Measurements from ENCODE around the gene MYLK. TPM values are rescaled to one million over a fixed set of nuclear protein-coding genes. Genes with fewer than 3 reads are reported as not detected.

Gene MYLK
- polyA plus RNA-seq, 3 donors: 0.35 to 1.3 (median 0.51) TPM

GRCh38 chr3:123657568-123657967 is 226.6 kb downstream of the MYLK start:
- intact Hi-C loops (cut with micrococcal nuclease): no loop called here
- H4K20me1 ChIP-seq (ENCODE audit: insufficient read depth, low read length): no peaks in the 10 kb centered on the region
- Mint-ChIP-seq H3K4me3 (no peak overlapping the region), H3K4me1 (peaks cover 11% of the 10 kb centered on the region), H3K9me3 (peaks cover 0 to 9% (median 6%) of the 10 kb centered on the region in 7 donors), H3K27me3 (ENCODE audit: low read depth in 3 of 3) (peaks cover 3 to 6% (median 4%) of the 10 kb centered on the region in 3 donors), H3K36me3 (no peaks in the 10 kb centered on the region), H3K27ac (no peak overlapping the region)
- no peak for TF ChIP-seq CTCF (IDR thresholded peaks at IDR 0.05)
- H3K36me3 ChIP-seq (replicated peaks in 1 of 2; ENCODE audit: control insufficient read depth in 1 of 2, insufficient read depth in 2 of 2, low read length in 2 of 2): no peaks in the 10 kb centered on the region
- H3K4me1 ChIP-seq (ENCODE audit: control insufficient read depth in 1 of 2, insufficient read depth in 2 of 2, low read length in 2 of 2): peaks cover 0 to 4% of the 10 kb centered on the region in 2 donors
- no peaks in the 10 kb centered on the region for H3K79me2 ChIP-seq (ENCODE audit: insufficient read depth, low read length)
- H3K27me3 ChIP-seq (ENCODE audit: control insufficient read depth in 2 of 2, insufficient read depth in 2 of 2, low read length in 2 of 2): no peaks in the 10 kb centered on the region
- H2AFZ ChIP-seq (ENCODE audit: insufficient read depth, low read depth, low read length, poor library complexity, severe bottlenecking): no peak overlapping the region
- 100% methylated on average over 3 of the region's 6 CpGs for WGBS (ENCODE audit: insufficient coverage)
- no peak overlapping the region for H3K4me2 ChIP-seq (replicated peaks; ENCODE audit: extremely low read depth, low read length, poor library complexity, severe bottlenecking)
- H3K4me3 ChIP-seq (replicated peaks in 1 of 3; ENCODE audit: low read depth in 2 of 3, low read length in 3 of 3): no peak overlapping the region
- no peak overlapping the region for H3K27ac ChIP-seq (ENCODE audit: low read depth in 1 of 2, low read length in 2 of 2)
- H3K9me3 ChIP-seq (replicated peaks in 1 of 2; ENCODE audit: control insufficient read depth in 1 of 2, insufficient read depth in 1 of 2, low read length in 2 of 2): peaks cover 0 to 7% of the 10 kb centered on the region in 2 donors
- H3K9ac ChIP-seq (ENCODE audit: insufficient read depth, low read length, poor library complexity, severe bottlenecking): no peak overlapping the region
- no peak for DNase-seq

GRCh38 chr3:123657111-123657510 is 227.0 kb downstream of the MYLK start:
- H3K36me3 ChIP-seq (replicated peaks in 1 of 2; ENCODE audit: control insufficient read depth in 1 of 2, insufficient read depth in 2 of 2, low read length in 2 of 2): no peaks in the 10 kb centered on the region
- intact Hi-C loops (cut with micrococcal nuclease): no loop called here
- no peak for DNase-seq
- no peaks in the 10 kb centered on the region for H4K20me1 ChIP-seq (ENCODE audit: insufficient read depth, low read length)
- TF ChIP-seq CTCF (IDR thresholded peaks at IDR 0.05): no peak
- Mint-ChIP-seq H3K27me3 (ENCODE audit: low read depth in 3 of 3) (peaks cover 1 to 6% (median 6%) of the 10 kb centered on the region in 3 donors), H3K9me3 (peaks cover 0 to 9% (median 6%) of the 10 kb centered on the region in 7 donors), H3K4me1 (peaks cover 13% of the 10 kb centered on the region), H3K4me3 (no peak overlapping the region), H3K27ac (no peak overlapping the region), H3K36me3 (no peaks in the 10 kb centered on the region)
- H3K9me3 ChIP-seq (replicated peaks in 1 of 2; ENCODE audit: control insufficient read depth in 1 of 2, insufficient read depth in 1 of 2, low read length in 2 of 2): peaks cover 0 to 7% of the 10 kb centered on the region in 2 donors
- no peak overlapping the region for H3K4me3 ChIP-seq (replicated peaks in 1 of 3; ENCODE audit: low read depth in 2 of 3, low read length in 3 of 3)
- WGBS (ENCODE audit: insufficient coverage): 71% methylated on average over 9 of the region's 10 CpGs
- H2AFZ ChIP-seq (ENCODE audit: insufficient read depth, low read depth, low read length, poor library complexity, severe bottlenecking): no peak overlapping the region
- no peak overlapping the region for H3K27ac ChIP-seq (ENCODE audit: low read depth in 1 of 2, low read length in 2 of 2)
- H3K4me2 ChIP-seq (replicated peaks; ENCODE audit: extremely low read depth, low read length, poor library complexity, severe bottlenecking): no peak overlapping the region
- H3K27me3 ChIP-seq (ENCODE audit: control insufficient read depth in 2 of 2, insufficient read depth in 2 of 2, low read length in 2 of 2): no peaks in the 10 kb centered on the region
- no peak overlapping the region for H3K9ac ChIP-seq (ENCODE audit: insufficient read depth, low read length, poor library complexity, severe bottlenecking)
- no peaks in the 10 kb centered on the region for H3K79me2 ChIP-seq (ENCODE audit: insufficient read depth, low read length)
- peaks cover 0 to 4% of the 10 kb centered on the region in 2 donors for H3K4me1 ChIP-seq (ENCODE audit: control insufficient read depth in 1 of 2, insufficient read depth in 2 of 2, low read length in 2 of 2)

Measured in CD14-positive monocyte (primary cell).